Fibroblast of lung (primary cell): ENCODE data around the gene MAML3. TPM values are rescaled to one million over a fixed set of nuclear protein-coding genes. Genes with fewer than 3 reads are reported as not detected.

ENCODE experiments used
- DNase-seq, 2 donors: peaks; one replicate each; pipeline versions ENCODE4 v3.0.0 to v3.0.0-alpha.2; 2010; ENCODE audit warnings: low read depth in 2 of 2
- H2AFZ ChIP-seq: 2 replicates; pipeline ENCODE4 v1.5.1; 2012; ENCODE audit warnings: low read length, control low read depth, inconsistent platforms
- H3K27ac ChIP-seq: 2 replicates; pipeline ENCODE4 v1.5.1; 2011; ENCODE audit warnings: low read length, control low read depth; ENCODE audit not compliant: insufficient read depth
- H3K27me3 ChIP-seq: 2 replicates; pipeline ENCODE4 v1.5.1; 2011; ENCODE audit warnings: mild to moderate bottlenecking, low read length; ENCODE audit not compliant: control insufficient read depth, insufficient read depth
- H3K36me3 ChIP-seq: 2 replicates; pipeline ENCODE4 v1.5.1; 2011; ENCODE audit warnings: low read length; ENCODE audit not compliant: control insufficient read depth, insufficient read depth
- H3K4me1 ChIP-seq: 2 replicates; pipeline ENCODE4 v1.5.1; 2011; ENCODE audit warnings: low read length; ENCODE audit not compliant: control insufficient read depth, insufficient read depth; ENCODE audit errors: extremely low read depth
- H3K4me2 ChIP-seq: 2 replicates; pipeline ENCODE4 v1.5.1; 2011; ENCODE audit warnings: low read length, control low read depth; ENCODE audit not compliant: insufficient read depth; ENCODE audit errors: extremely low read depth
- H3K4me3 ChIP-seq, 4 experiments: fragments of 200-600 bp in 1 of 4; sonication (generic) in 1 of 4; replicated peaks in 1 of 4; 2 replicates each; pipeline ENCODE4 v1.5.1; 2011 to 2016; ENCODE audit warnings: low read length in 4 of 4, low read depth in 3 of 4, mild to moderate bottlenecking in 3 of 4, control low read depth in 2 of 4, inconsistent platforms in 1 of 4, mixed read lengths in 1 of 4; ENCODE audit not compliant: insufficient read depth in 1 of 4; ENCODE audit errors: control extremely low read depth in 1 of 4
- H3K79me2 ChIP-seq: 2 replicates; pipeline ENCODE4 v1.5.1; 2012; ENCODE audit warnings: mild to moderate bottlenecking, low read length, inconsistent platforms; ENCODE audit not compliant: control insufficient read depth, insufficient read depth
- H3K9ac ChIP-seq: 2 replicates; pipeline ENCODE4 v1.5.1; 2011; ENCODE audit warnings: mild to moderate bottlenecking, low read length, control low read depth; ENCODE audit not compliant: insufficient read depth
- H3K9me3 ChIP-seq: 2 replicates; pipeline ENCODE4 v1.5.1; 2012; ENCODE audit warnings: low read depth, low read length; ENCODE audit not compliant: control insufficient read depth, insufficient read depth
- H4K20me1 ChIP-seq: 2 replicates; pipeline ENCODE4 v1.5.1; 2011; ENCODE audit warnings: low read length; ENCODE audit not compliant: control insufficient read depth, insufficient read depth; ENCODE audit errors: extremely low read depth
- CTCF ChIP-seq, 2 donors: IDR thresholded peaks in 1 of 2; conservative IDR thresholded peaks in 1 of 2; 1 replicate in 1 of 2; 2 replicates in 1 of 2; pipeline ENCODE4 v1.5.1; 2011 to 2012; ENCODE audit warnings: low read length in 2 of 2, control low read depth in 1 of 2, inconsistent platforms in 1 of 2, low read depth in 1 of 2, mild to moderate bottlenecking in 1 of 2
- EZH2 ChIP-seq: IDR thresholded peaks from 2 replicates; pipeline ENCODE4 v1.5.1; 2012; ENCODE audit warnings: low read length, control low read depth, mild to moderate bottlenecking; ENCODE audit errors: missing control alignments
- polyA plus RNA-seq, 2 donors: library from polyadenylated mRNA; depleted of rRNA in 1 of 2; stranded (reverse) in 1 of 2; unstranded in 1 of 2; fragments of >200 nt; gene quantifications; 2 replicates each; pipeline ENCODE4 v1.2.1, GENCODE V29; 2011 to 2012; ENCODE audit warnings: missing spikeins in 1 of 2
- total RNA-seq: library from RNA; depleted of rRNA; stranded (reverse); fragments of >200 nt; gene quantifications from 2 replicates; pipeline ENCODE4 v1.2.1, GENCODE V29; 2014

Gene MAML3
- total and polyA plus RNA-seq, 2 donors (not counting 1 experiment from before 2014, with no cell fraction given), result 2.0 to 2.8 TPM

GRCh38 chr4:140105436-140105835, 48.5 kb downstream of the MAML3 start:
- Histone ChIP-seq H3K27me3 (no peaks in the 10 kb centered on the region), H3K4me3 (no peak overlapping the region), H3K4me2 (no peak overlapping the region), H3K9me3 (no peaks in the 10 kb centered on the region), H2AFZ (no peak overlapping the region), H3K4me1 (no peaks in the 10 kb centered on the region), H3K9ac (no peak overlapping the region), H3K27ac (no peak overlapping the region), H4K20me1 (no peaks in the 10 kb centered on the region), H3K79me2 (no peaks in the 10 kb centered on the region), H3K36me3 (no peaks in the 10 kb centered on the region)
- no peak for DNase-seq
- TF ChIP-seq EZH2 (no peak), CTCF (conservative IDR thresholded peaks at IDR 0.05 in 1 of 2, IDR thresholded peaks at IDR 0.05 in 1 of 2; ENCODE audit: low read depth in 1 of 2, low read length in 2 of 2) (no peak)

- H2AFZ ChIP-seq, result peak overlapping the region; percentile 20
- H3K9me3 ChIP-seq, result no peaks in the 10 kb centered on the region
- H3K4me3 ChIP-seq, result no peak overlapping the region
- peaks cover 7% of the 10 kb centered on the region for H3K4me1 ChIP-seq
- no peaks in the 10 kb centered on the region for H4K20me1 ChIP-seq
- TF ChIP-seq EZH2, result no peak
- no peak for TF ChIP-seq CTCF (conservative IDR thresholded peaks at IDR 0.05 in 1 of 2, IDR thresholded peaks at IDR 0.05 in 1 of 2; ENCODE audit: low read depth in 1 of 2, low read length in 2 of 2)
- peak in 1 of 2 donors; percentile 64 for DNase-seq
- no peaks in the 10 kb centered on the region for H3K36me3 ChIP-seq
- no peaks in the 10 kb centered on the region for H3K79me2 ChIP-seq
- H3K27me3 ChIP-seq, result no peaks in the 10 kb centered on the region
- H3K27ac ChIP-seq, result no peak overlapping the region
- no peak overlapping the region for H3K9ac ChIP-seq
- no peak overlapping the region for H3K4me2 ChIP-seq
These were observed 50.3 kb downstream of the MAML3 start for GRCh38 chr4:140103676-140104075.

- DNase-seq, result peak in 1 of 2 donors; percentile 38
- H3K27ac ChIP-seq, result no peak overlapping the region
These were observed 51.6 kb downstream of the MAML3 start for GRCh38 chr4:140102421-140102820.

More at GRCh38 chr4:140102421-140102820, 51.6 kb downstream of the MAML3 start:
- Histone ChIP-seq H3K9ac (no peak overlapping the region), H3K27me3 (no peaks in the 10 kb centered on the region), H3K79me2 (no peaks in the 10 kb centered on the region), H3K9me3 (no peaks in the 10 kb centered on the region), H3K4me3 (no peak overlapping the region), H3K36me3 (no peaks in the 10 kb centered on the region), H3K4me2 (no peak overlapping the region), H2AFZ (no peak overlapping the region), H3K4me1 (peaks cover 14% of the 10 kb centered on the region), H4K20me1 (no peaks in the 10 kb centered on the region)
- TF ChIP-seq CTCF (conservative IDR thresholded peaks at IDR 0.05 in 1 of 2, IDR thresholded peaks at IDR 0.05 in 1 of 2; ENCODE audit: low read depth in 1 of 2, low read length in 2 of 2) (no peak), EZH2 (no peak)
